ENCODE measurements around the gene DAG1. TPM values are rescaled to one million over a fixed set of nuclear protein-coding genes. Genes with fewer than 3 reads are reported as not detected.

DAG1 gene
- 122 TPM for total RNA-seq
- long read RNA-seq, full-length matches to known transcripts: 14 of 68 reads
- long read RNA-seq, partial matches to known transcripts: 0 of 68 reads
- long read RNA-seq, other reads (novel, unspliced or antisense): 54 of 68 reads

- DNase-seq: peak; percentile 99
- intact Hi-C loops (cut with DNase I): loop anchor here (10.0 kb wide), 1 partner anchor 205 kb away; the partner anchor contains the start of gene APEH
- peak; percentile 88 for ATAC-seq (ENCODE audit: poor library complexity)
Observed at GRCh38 chr3:49469936-49470713, at the start of gene DAG1. Gene DAG1 (plus strand): TSS chr3:49470267. CDS start chr3:49510535, 40,268 bp downstream.

- peak; percentile 40 for ATAC-seq (ENCODE audit: poor library complexity)
- intact Hi-C loops (cut with DNase I): no loop called here
- no peak for DNase-seq
Observed at GRCh38 chr3:49421890-49422378, 48.1 kb upstream of the DAG1 start.

- ATAC-seq (ENCODE audit: poor library complexity): peak; percentile 84
- DNase-seq: peak; percentile 79
- intact Hi-C loops (cut with DNase I): no loop called here
Observed at GRCh38 chr3:49422379-49423248, 47.5 kb upstream of the DAG1 start, which contains the start of gene AMT. Gene AMT (minus strand): TSS chr3:49422473. CDS start chr3:49422450, 23 bp downstream.

- no peak for ATAC-seq (ENCODE audit: poor library complexity)
- DNase-seq: no peak
- intact Hi-C loops (cut with DNase I): no loop called here
Observed at GRCh38 chr3:49424816-49425215, 45.3 kb upstream of the DAG1 start.

GRCh38 chr3:49427586-49427985 lies 42.5 kb upstream of the DAG1 start:
- DNase-seq (no peak), ATAC-seq (ENCODE audit: poor library complexity) (no peak)
- intact Hi-C loops (cut with DNase I): no loop called here

GRCh38 chr3:49428752-49429080 lies 41.4 kb upstream of the DAG1 start:
- DNase-seq (no peak), ATAC-seq (ENCODE audit: poor library complexity) (peak; percentile 3)
- intact Hi-C loops (cut with DNase I): no loop called here

- DNase-seq (no peak), ATAC-seq (ENCODE audit: poor library complexity) (no peak)
- intact Hi-C loops (cut with DNase I): no loop called here
Observed at GRCh38 chr3:49434731-49435130, 35.3 kb upstream of the DAG1 start.

- intact Hi-C loops (cut with DNase I): loop anchor here (5.0 to 10.0 kb wide), 2 partner anchors 148 to 451 kb away; partner anchors contain the start of gene P4HTM
- no peak for DNase-seq
- no peak for ATAC-seq (ENCODE audit: poor library complexity)
Observed at GRCh38 chr3:49445391-49445790, 24.7 kb upstream of the DAG1 start.

GRCh38 chr3:49453621-49454020 lies 16.4 kb upstream of the DAG1 start:
- intact Hi-C loops (cut with DNase I): loop anchor here (10.0 kb wide), 1 partner anchor 279 kb away; the partner anchor contains the start of gene KLHDC8B
- ATAC-seq (ENCODE audit: poor library complexity): no peak
- no peak for DNase-seq

GRCh38 chr3:49454458-49454857 lies 15.6 kb upstream of the DAG1 start:
- intact Hi-C loops (cut with DNase I): loop anchor here (10.0 kb wide), 1 partner anchor 280 kb away; the partner anchor contains the start of gene KLHDC8B
- ATAC-seq (ENCODE audit: poor library complexity) (peak; percentile 73), DNase-seq (no peak)

- DNase-seq: no peak
- peak; percentile 70 for ATAC-seq (ENCODE audit: poor library complexity)
- intact Hi-C loops (cut with DNase I): loop anchor here (10.0 kb wide), 1 partner anchor 280 kb away; the partner anchor contains the start of gene KLHDC8B
Observed at GRCh38 chr3:49454898-49455681, 15.0 kb upstream of the DAG1 start.

GRCh38 chr3:49456466-49456865 lies 13.6 kb upstream of the DAG1 start:
- DNase-seq (no peak), ATAC-seq (ENCODE audit: poor library complexity) (no peak)
- intact Hi-C loops (cut with DNase I): loop anchor here (10.0 kb wide), 1 partner anchor 282 kb away; the partner anchor contains the start of gene KLHDC8B

GRCh38 chr3:49460188-49460890 lies 9.7 kb upstream of the DAG1 start:
- intact Hi-C loops (cut with DNase I): loop anchor here (10.0 kb wide), 1 partner anchor 214 kb away; the partner anchor contains the start of gene APEH
- DNase-seq (no peak), ATAC-seq (ENCODE audit: poor library complexity) (no peak)

- intact Hi-C loops (cut with DNase I): loop anchor here (10.0 kb wide), 1 partner anchor 214 kb away; the partner anchor contains the start of gene APEH
- ATAC-seq (ENCODE audit: poor library complexity) (no peak), DNase-seq (no peak)
Observed at GRCh38 chr3:49460956-49461355, 9.1 kb upstream of the DAG1 start.

- ATAC-seq (ENCODE audit: poor library complexity) (peak; percentile 23), DNase-seq (no peak)
- intact Hi-C loops (cut with DNase I): loop anchor here (10.0 kb wide), 1 partner anchor 213 kb away; the partner anchor contains the start of gene APEH
Observed at GRCh38 chr3:49461443-49462171, 8.5 kb upstream of the DAG1 start.

- no peak for DNase-seq
- ATAC-seq (ENCODE audit: poor library complexity): no peak
- intact Hi-C loops (cut with DNase I): loop anchor here (10.0 kb wide), 1 partner anchor 213 kb away; the partner anchor contains the start of gene APEH
Observed at GRCh38 chr3:49462222-49462621, 7.8 kb upstream of the DAG1 start.

Measured in Right ventricle myocardium superior (tissue), 1 donor.